H9 (cell line): Measurements from ENCODE around the gene EIF2D. TPM values are rescaled to one million over a fixed set of nuclear protein-coding genes. Genes with fewer than 3 reads are reported as not detected.

Source experiments
- DNase-seq: peaks from one replicate; pipeline ENCODE4 v3.0.0-alpha.2; 2017
- H2AFZ ChIP-seq: one replicate; pipeline ENCODE4 v1.6.1; 2013; ENCODE audit warnings: mild to moderate bottlenecking, low read length, control low read depth, moderate library complexity
- H2AK5ac ChIP-seq: 2 replicates; pipeline ENCODE4 v1.6.1; 2013; ENCODE audit warnings: low read length, control low read depth, mixed read lengths; ENCODE audit not compliant: insufficient read length
- H2BK120ac ChIP-seq: one replicate; pipeline ENCODE4 v1.6.1; 2013; ENCODE audit warnings: low read depth, mild to moderate bottlenecking, low read length, control low read depth, inconsistent platforms; ENCODE audit not compliant: poor library complexity, severe bottlenecking
- H2BK12ac ChIP-seq: 2 replicates; pipeline ENCODE4 v1.6.1; 2013; ENCODE audit warnings: low read length, control low read depth, mixed read lengths, low read depth; ENCODE audit not compliant: insufficient read length
- H2BK15ac ChIP-seq: 2 replicates; pipeline ENCODE4 v1.6.1; 2013; ENCODE audit warnings: low read depth, low read length, control low read depth
- H2BK20ac ChIP-seq: one replicate; pipeline ENCODE4 v1.6.1; 2013; ENCODE audit warnings: low read depth, mild to moderate bottlenecking, low read length, control low read depth, inconsistent platforms; ENCODE audit not compliant: poor library complexity, severe bottlenecking
- H2BK5ac ChIP-seq: 2 replicates; pipeline ENCODE4 v1.6.1; 2013; ENCODE audit warnings: low read length, control low read depth, mixed read lengths; ENCODE audit not compliant: insufficient read length
- H3K14ac ChIP-seq: 2 replicates; pipeline ENCODE4 v1.6.1; 2013; ENCODE audit warnings: low read length, control low read depth; ENCODE audit not compliant: insufficient read depth
- H3K18ac ChIP-seq: 2 replicates; pipeline ENCODE4 v1.6.1; 2013; ENCODE audit warnings: low read depth, mild to moderate bottlenecking, mixed read lengths, low read length, control low read depth; ENCODE audit not compliant: insufficient read length
- H3K23ac ChIP-seq: 2 replicates; pipeline ENCODE4 v1.6.1; 2013; ENCODE audit warnings: low read length, control low read depth, mixed read lengths, low read depth; ENCODE audit not compliant: insufficient read length
- H3K23me2 ChIP-seq: 2 replicates; pipeline ENCODE4 v1.6.1; 2013; ENCODE audit warnings: low read depth, mild to moderate bottlenecking, mixed read lengths, low read length, control low read depth; ENCODE audit not compliant: insufficient read length, poor library complexity, severe bottlenecking
- H3K27ac ChIP-seq: 2 replicates; pipeline ENCODE4 v1.5.1; 2013; ENCODE audit warnings: low read length, control low read depth, mixed read lengths, low read depth; ENCODE audit not compliant: insufficient read length
- H3K27me3 ChIP-seq: 2 replicates; pipeline ENCODE4 v1.6.1; 2013; ENCODE audit warnings: low read length, control low read depth, inconsistent platforms; ENCODE audit not compliant: insufficient read depth
- H3K4ac ChIP-seq: 2 replicates; pipeline ENCODE4 v1.6.1; 2013; ENCODE audit warnings: low read depth, mild to moderate bottlenecking, control low read depth, inconsistent platforms, low read length, moderate library complexity
- H3K4me1 ChIP-seq: 2 replicates; pipeline ENCODE4 v1.6.1; 2013; ENCODE audit warnings: low read length, control low read depth, inconsistent platforms; ENCODE audit not compliant: insufficient read depth
- H3K4me2 ChIP-seq: 2 replicates; pipeline ENCODE4 v1.6.1; 2013; ENCODE audit warnings: low read length, control low read depth, mixed read lengths; ENCODE audit not compliant: insufficient read length, insufficient read depth
- H3K56ac ChIP-seq: 2 replicates; pipeline ENCODE4 v1.6.1; 2013; ENCODE audit warnings: low read depth, mild to moderate bottlenecking, mixed read lengths, low read length, control low read depth; ENCODE audit not compliant: insufficient read length
- H3K79me1 ChIP-seq: 2 replicates; pipeline ENCODE4 v1.6.1; 2013; ENCODE audit warnings: low read depth, mild to moderate bottlenecking, moderate library complexity, low read length, control low read depth, inconsistent platforms; ENCODE audit not compliant: insufficient read depth, poor library complexity, severe bottlenecking
- H3K79me2 ChIP-seq: 2 replicates; pipeline ENCODE4 v1.6.1; 2013; ENCODE audit warnings: low read length, control low read depth, inconsistent platforms; ENCODE audit not compliant: insufficient read depth
- H3K9ac ChIP-seq: 2 replicates; pipeline ENCODE4 v1.6.1; 2013; ENCODE audit warnings: low read length, control low read depth, mixed read lengths; ENCODE audit not compliant: insufficient read length; ENCODE audit errors: extremely low read depth
- H3K9me3 ChIP-seq: one replicate; pipeline ENCODE4 v1.6.1; 2013; ENCODE audit warnings: low read depth, low read length, inconsistent platforms; ENCODE audit not compliant: control insufficient read depth
- H3T11ph ChIP-seq: one replicate; pipeline ENCODE4 v1.6.1; 2013; ENCODE audit warnings: mild to moderate bottlenecking, low read length, control low read depth, inconsistent platforms
- H4K20me1 ChIP-seq: one replicate; pipeline ENCODE4 v1.6.1; 2013; ENCODE audit not compliant: control insufficient read depth, insufficient read length, insufficient read depth
- H4K5ac ChIP-seq: 2 replicates; pipeline ENCODE4 v1.6.1; 2013; ENCODE audit warnings: low read depth, mild to moderate bottlenecking, mixed read lengths, low read length, control low read depth; ENCODE audit not compliant: insufficient read length
- H4K8ac ChIP-seq: replicated peaks from 2 replicates; pipeline ENCODE4 v1.6.1; 2013; ENCODE audit warnings: low read length, control low read depth, mixed read lengths, low read depth; ENCODE audit not compliant: insufficient read length
- H4K91ac ChIP-seq: 2 replicates; pipeline ENCODE4 v1.6.1; 2013; ENCODE audit warnings: low read depth, mild to moderate bottlenecking, moderate library complexity, mixed read lengths, low read length, control low read depth; ENCODE audit not compliant: insufficient read length
- H3K27ac Mint-ChIP-seq, 3 experiments: 2 replicates in 2 of 3; 3 replicates in 1 of 3; pipeline ENCODE4 v1.8.0; 2020 to 2021; ENCODE audit warnings: mixed read lengths in 3 of 3, mild to moderate bottlenecking in 1 of 3, moderate library complexity in 1 of 3
- H3K27me3 Mint-ChIP-seq: 2 replicates; pipeline ENCODE4 v1.8.0; 2021; ENCODE audit warnings: low read depth, mild to moderate bottlenecking, moderate library complexity, mixed read lengths
- H3K36me3 Mint-ChIP-seq, 3 experiments: 2 replicates in 2 of 3; 3 replicates in 1 of 3; pipeline ENCODE4 v1.8.0; 2020 to 2021; ENCODE audit warnings: low read depth in 3 of 3, mixed read lengths in 3 of 3; ENCODE audit not compliant: insufficient read depth in 1 of 3
- H3K4me1 Mint-ChIP-seq, 2 experiments: 2 replicates each; pipeline ENCODE4 v1.8.0; 2020; ENCODE audit warnings: mixed read lengths in 2 of 2
- H3K4me3 Mint-ChIP-seq, 2 experiments: 2 replicates in 1 of 2; 3 replicates in 1 of 2; pipeline ENCODE4 v1.8.0; 2020 to 2021; ENCODE audit warnings: mild to moderate bottlenecking in 2 of 2, mixed read lengths in 2 of 2, moderate library complexity in 1 of 2
- H3K9me3 Mint-ChIP-seq, 2 experiments: 2 replicates in 1 of 2; 3 replicates in 1 of 2; pipeline ENCODE4 v1.8.0; 2020; ENCODE audit warnings: mild to moderate bottlenecking in 2 of 2, mixed read lengths in 2 of 2, moderate library complexity in 1 of 2
- WGBS: extraction: QIAGEN DNeasy Blood & Tissue Kit; methylation state at CpG from one replicate; pipeline ENCODE4 v1.1.7; 2013; ENCODE audit warnings: missing lambda C conversion rate, low lambda C conversion rate, mixed read lengths; ENCODE audit not compliant: insufficient read length; ENCODE audit errors: extremely low coverage; 5-methylcytosine and 5-hydroxymethylcytosine counted together
- total RNA-seq: library from RNA; stranded (reverse); gene quantifications from 2 replicates; pipeline ENCODE4 v1.2.1, GENCODE V29; 2021
- TF ChIP-seq, protein P1 (sequence below): fragments of 200-600 bp; sonication (generic); conservative IDR thresholded peaks from 3 replicates; pipeline ENCODE4 v1.8.0; 2021; ENCODE audit warnings: antibody characterized with exemption, mild to moderate bottlenecking

The EIF2D gene
- total RNA-seq, 1 experiment from 2014 or later, result 35.8 TPM

DNA sequence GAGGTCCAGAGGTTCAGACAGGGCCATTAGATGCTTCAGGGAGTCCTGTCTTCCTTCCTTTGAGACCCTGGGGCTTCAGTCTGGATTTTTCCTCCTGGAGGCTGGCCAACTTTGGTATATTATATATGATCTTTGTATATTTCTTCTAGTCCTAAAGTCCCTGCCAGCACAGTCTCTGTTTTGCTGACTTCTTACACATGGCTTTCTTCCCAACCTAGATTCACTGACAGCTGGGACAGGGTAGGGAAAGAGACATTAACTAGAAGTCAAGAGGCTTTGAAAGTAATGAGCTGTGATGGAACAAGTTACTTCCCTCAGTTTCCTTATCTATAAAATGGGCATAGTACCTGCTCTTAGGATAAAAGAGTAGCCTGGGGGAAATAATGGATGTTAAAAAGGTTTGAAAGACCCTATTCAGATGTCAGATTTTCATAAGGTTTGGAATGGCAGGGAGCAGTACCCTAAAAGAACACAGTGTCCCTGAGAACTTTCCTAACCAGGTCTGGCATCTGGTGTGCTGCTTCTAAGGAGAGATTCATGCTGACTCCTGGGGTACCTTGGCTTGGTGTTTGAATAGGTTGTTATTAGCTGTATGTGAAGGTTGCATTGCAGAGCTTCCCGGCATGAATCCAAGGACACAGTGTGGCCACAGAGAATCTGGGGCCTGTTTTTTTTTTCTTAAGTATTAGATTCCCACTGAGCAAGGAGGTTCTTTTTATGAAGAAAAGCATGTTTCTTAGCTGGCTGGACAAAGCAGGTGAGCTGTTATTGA lies 57.4 kb downstream of the EIF2D start:
- WGBS, result no CpG with 5 or more reads among the region's 1 CpG
- no peak overlapping the region for H2AFZ ChIP-seq
- no peak overlapping the region for H3K56ac ChIP-seq
- no peak overlapping the region for H3K23ac ChIP-seq
- no peaks in the 10 kb centered on the region for H3K9me3 ChIP-seq
- no peak for DNase-seq
- no peak overlapping the region for H3T11ph ChIP-seq
- no peak overlapping the region for H3K4ac ChIP-seq
- no peak overlapping the region for H2BK12ac ChIP-seq
- H4K91ac ChIP-seq, result no peak overlapping the region
- no peak overlapping the region for H3K14ac ChIP-seq
- H3K4me2 ChIP-seq, result no peak overlapping the region
- no peak overlapping the region for H3K9ac ChIP-seq
- H3K9me3 Mint-ChIP-seq, result no peaks in the 10 kb centered on the region
- no peak overlapping the region for H3K27ac Mint-ChIP-seq
- no peaks in the 10 kb centered on the region for H4K20me1 ChIP-seq
- no peak overlapping the region for H2BK120ac ChIP-seq
- no peak overlapping the region for H2BK5ac ChIP-seq
- no peak overlapping the region for H2BK15ac ChIP-seq
- no peaks in the 10 kb centered on the region for H3K36me3 Mint-ChIP-seq
- H3K4me1 ChIP-seq, result no peaks in the 10 kb centered on the region
- H3K27me3 Mint-ChIP-seq, result peaks cover 67% of the 10 kb centered on the region
- TF ChIP-seq, protein P1, sequence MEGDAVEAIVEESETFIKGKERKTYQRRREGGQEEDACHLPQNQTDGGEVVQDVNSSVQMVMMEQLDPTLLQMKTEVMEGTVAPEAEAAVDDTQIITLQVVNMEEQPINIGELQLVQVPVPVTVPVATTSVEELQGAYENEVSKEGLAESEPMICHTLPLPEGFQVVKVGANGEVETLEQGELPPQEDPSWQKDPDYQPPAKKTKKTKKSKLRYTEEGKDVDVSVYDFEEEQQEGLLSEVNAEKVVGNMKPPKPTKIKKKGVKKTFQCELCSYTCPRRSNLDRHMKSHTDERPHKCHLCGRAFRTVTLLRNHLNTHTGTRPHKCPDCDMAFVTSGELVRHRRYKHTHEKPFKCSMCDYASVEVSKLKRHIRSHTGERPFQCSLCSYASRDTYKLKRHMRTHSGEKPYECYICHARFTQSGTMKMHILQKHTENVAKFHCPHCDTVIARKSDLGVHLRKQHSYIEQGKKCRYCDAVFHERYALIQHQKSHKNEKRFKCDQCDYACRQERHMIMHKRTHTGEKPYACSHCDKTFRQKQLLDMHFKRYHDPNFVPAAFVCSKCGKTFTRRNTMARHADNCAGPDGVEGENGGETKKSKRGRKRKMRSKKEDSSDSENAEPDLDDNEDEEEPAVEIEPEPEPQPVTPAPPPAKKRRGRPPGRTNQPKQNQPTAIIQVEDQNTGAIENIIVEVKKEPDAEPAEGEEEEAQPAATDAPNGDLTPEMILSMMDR, result no peak
- peaks cover 27 to 29% of the 10 kb centered on the region in 2 experiments for H3K4me1 Mint-ChIP-seq
- no peak overlapping the region for H4K8ac ChIP-seq
- H3K4me3 Mint-ChIP-seq, result no peak overlapping the region
- H3K27me3 ChIP-seq, result peaks cover 6% of the 10 kb centered on the region; the same call in 1 of the 2 replicates
- no peak overlapping the region for H3K27ac ChIP-seq
- H2BK20ac ChIP-seq, result no peak overlapping the region
- no peak overlapping the region for H4K5ac ChIP-seq
- no peaks in the 10 kb centered on the region for H3K79me2 ChIP-seq
- H3K79me1 ChIP-seq, result no peaks in the 10 kb centered on the region
- no peak overlapping the region for H2AK5ac ChIP-seq
- H3K23me2 ChIP-seq, result peaks cover 8% of the 10 kb centered on the region
- no peak overlapping the region for H3K18ac ChIP-seq
